ENCODE data around the gene TMSB4X. TPM values are rescaled to one million over a fixed set of nuclear protein-coding genes. Genes with fewer than 3 reads are reported as not detected.

The TMSB4X gene
- total RNA-seq, 1 donor from 2014 or later = 4,388 TPM

- Histone ChIP-seq H3K4me2 (ENCODE audit: low read length) (no peak overlapping the region), H4K20me1 (ENCODE audit: insufficient read depth, low read length) (no peaks in the 10 kb centered on the region), H2AFZ (ENCODE audit: low read depth, low read length) (no peak overlapping the region), H3K9ac (ENCODE audit: low read length) (no peak overlapping the region), H3K79me2 (ENCODE audit: insufficient read depth, low read length) (no peaks in the 10 kb centered on the region), H3K27ac (ENCODE audit: low read depth, low read length) (no peak overlapping the region), H3K36me3 (ENCODE audit: insufficient read depth, low read length) (no peaks in the 10 kb centered on the region), H3K4me1 (ENCODE audit: insufficient read depth, low read length) (peaks cover 13% of the 10 kb centered on the region), H3K27me3 (ENCODE audit: insufficient read depth, low read length) (no peaks in the 10 kb centered on the region), H3K4me3 (ENCODE audit: insufficient read depth, low read depth, low read length) (no peak overlapping the region), H3K9me3 (ENCODE audit: insufficient read depth, low read depth, low read length) (no peaks in the 10 kb centered on the region)
- no peaks in the 10 kb centered on the region for H3K9me3 Mint-ChIP-seq (ENCODE audit: unreplicated experiment)
- peaks cover 28% of the 10 kb centered on the region for H3K4me1 Mint-ChIP-seq (ENCODE audit: low read depth, unreplicated experiment)
- DNase-seq (ENCODE audit: low read depth) (no peak), FAIRE-seq (no peak)
- H3K36me3 Mint-ChIP-seq (ENCODE audit: low read depth, unreplicated experiment) = no peaks in the 10 kb centered on the region
- H3K27ac Mint-ChIP-seq (ENCODE audit: unreplicated experiment) = no peak overlapping the region
- no peaks in the 10 kb centered on the region for H3K27me3 Mint-ChIP-seq (ENCODE audit: low read depth, unreplicated experiment)
- no peak for TF ChIP-seq EZH2 (IDR thresholded peaks at IDR 0.05; ENCODE audit: insufficient read depth, low read length)
- no peak overlapping the region for H3K4me3 Mint-ChIP-seq (ENCODE audit: unreplicated experiment)
Measured at GRCh38 chrX:13024986-13025385, 50.1 kb downstream of the TMSB4X start.

Other genes with a start within 250 kb of the TMSB4X start
- gene PRPS2, start 183.7 kb upstream of the TMSB4X start, total RNA-seq = 11.8 and 12.6 TPM in 2 replicates
- gene TLR7, start 108.0 kb upstream of the TMSB4X start, total RNA-seq = 0.07 TPM in 1 of 2 replicates, not detected in the other
- not detected in 2 replicates for gene TLR8, start 68.5 kb upstream of the TMSB4X start, total RNA-seq
- 0.16 TPM in 1 of 2 replicates, not detected in the other for gene FAM9C, start 69.5 kb downstream of the TMSB4X start, total RNA-seq

Data from astrocyte (in vitro differentiated cells and primary cell).